ENCODE data around the gene MBNL2.

DNA sequence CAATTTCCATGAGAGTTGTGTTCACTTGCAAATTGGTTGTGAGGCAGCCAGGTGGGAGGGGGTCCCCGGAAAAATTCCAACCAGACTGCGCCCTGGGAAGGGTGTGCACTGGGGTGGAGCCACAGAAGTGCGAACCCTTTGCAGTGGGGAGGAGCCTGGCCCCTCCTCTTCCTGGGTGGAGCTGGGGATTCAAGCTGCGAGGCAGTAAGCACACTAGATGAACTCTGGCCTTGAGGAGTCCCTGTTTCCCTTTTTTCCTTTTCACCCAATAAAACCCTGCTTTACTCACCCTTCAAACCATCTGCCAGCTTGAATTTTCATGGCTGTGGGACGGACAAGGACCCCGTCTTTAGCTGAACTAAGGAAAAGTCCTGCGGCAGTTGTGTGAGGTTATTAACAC, 31.0 kb upstream of the MBNL2 start:
- TF ChIP-seq, protein P1, sequence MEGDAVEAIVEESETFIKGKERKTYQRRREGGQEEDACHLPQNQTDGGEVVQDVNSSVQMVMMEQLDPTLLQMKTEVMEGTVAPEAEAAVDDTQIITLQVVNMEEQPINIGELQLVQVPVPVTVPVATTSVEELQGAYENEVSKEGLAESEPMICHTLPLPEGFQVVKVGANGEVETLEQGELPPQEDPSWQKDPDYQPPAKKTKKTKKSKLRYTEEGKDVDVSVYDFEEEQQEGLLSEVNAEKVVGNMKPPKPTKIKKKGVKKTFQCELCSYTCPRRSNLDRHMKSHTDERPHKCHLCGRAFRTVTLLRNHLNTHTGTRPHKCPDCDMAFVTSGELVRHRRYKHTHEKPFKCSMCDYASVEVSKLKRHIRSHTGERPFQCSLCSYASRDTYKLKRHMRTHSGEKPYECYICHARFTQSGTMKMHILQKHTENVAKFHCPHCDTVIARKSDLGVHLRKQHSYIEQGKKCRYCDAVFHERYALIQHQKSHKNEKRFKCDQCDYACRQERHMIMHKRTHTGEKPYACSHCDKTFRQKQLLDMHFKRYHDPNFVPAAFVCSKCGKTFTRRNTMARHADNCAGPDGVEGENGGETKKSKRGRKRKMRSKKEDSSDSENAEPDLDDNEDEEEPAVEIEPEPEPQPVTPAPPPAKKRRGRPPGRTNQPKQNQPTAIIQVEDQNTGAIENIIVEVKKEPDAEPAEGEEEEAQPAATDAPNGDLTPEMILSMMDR (IDR thresholded peaks at IDR 0.05), result no peak
- no peak for TF ChIP-seq EP300 (IDR thresholded peaks at IDR 0.05)
- no peak for TF ChIP-seq POLR2A (IDR thresholded peaks at IDR 0.05)
- TF ChIP-seq POLR2AphosphoS5 (IDR thresholded peaks at IDR 0.05), result no peak
